Left lung (tissue), 10 donors: ENCODE results near the gene RPRD2. TPM values are rescaled to one million over a fixed set of nuclear protein-coding genes. Genes with fewer than 3 reads are reported as not detected.

Experiments
- ATAC-seq: fragments of 200-7000 bp; cut with Tn5 transposase; one replicate; pipeline ENCODE4 v1.9.1; 2020; ENCODE audit warnings: moderate library complexity
- DNase-seq, 4 donors: peaks; one replicate each; pipeline ENCODE4 v3.0.0-alpha.2; 2013 to 2020
- H3K27ac ChIP-seq, 2 donors: fragments of 200-600 bp; sonication (generic) in 1 of 2; one replicate each; pipeline versions ENCODE4 v1.5.0 to v1.8.0; 2020 to 2021
- H3K27me3 ChIP-seq, 2 donors: fragments of 200-600 bp; sonication (generic) in 1 of 2; one replicate each; pipeline versions ENCODE4 v1.5.0 to v1.8.0; 2020 to 2021
- H3K36me3 ChIP-seq, 2 donors: fragments of 200-600 bp; sonication (generic) in 1 of 2; one replicate each; pipeline versions ENCODE4 v1.5.0 to v1.8.0; 2020 to 2021
- H3K4me1 ChIP-seq, 2 donors: fragments of 200-600 bp; one replicate each; pipeline ENCODE4 v1.8.0; 2021
- H3K4me3 ChIP-seq, 2 donors: fragments of 200-600 bp; sonication (generic) in 1 of 2; one replicate each; pipeline versions ENCODE4 v1.5.0 to v1.8.0; 2020 to 2021; ENCODE audit warnings: mild to moderate bottlenecking in 1 of 2
- H3K9me3 ChIP-seq, 2 donors: fragments of 200-600 bp; sonication (generic) in 1 of 2; one replicate each; pipeline versions ENCODE4 v1.5.0 to v1.8.0; 2020 to 2021
- CTCF ChIP-seq, 2 donors: fragments of 200-600 bp; sonication (generic) in 1 of 2; IDR thresholded peaks; one replicate each; pipeline versions ENCODE4 v1.5.0 to v1.8.0; 2021; ENCODE audit warnings: antibody characterized with exemption in 2 of 2
- intact Hi-C, 2 donors: fragments of 100-400 bp; cut with DNase I; formaldehyde crosslinking; loops; one replicate each; pipeline versions ENCODE4 v1.11.2 to v1.14.2; 2022
- polyA plus RNA-seq, 6 donors: library from polyadenylated mRNA; unstranded; fragments of 120-200 nt; gene quantifications; one replicate each; pipeline ENCODE4 v1.2.1, GENCODE V29; 2013; ENCODE audit not compliant: insufficient read length in 6 of 6
- total RNA-seq, 2 donors: library from RNA; stranded (reverse); fragmentation: NEBNext Ultra II Directional; extraction: Animal tissue kit (Norgen Biotek cat#: 25700); gene quantifications; one replicate each; pipeline ENCODE4 v1.2.1, GENCODE V29; 2021
- donor health status: DM: no; HTN: yes; CAD: no.
- donor health status: DM: no; HTN: no; CAD: no.

RPRD2 gene
- total and polyA plus RNA-seq, 8 donors, result 26.2 to 43.8 (median 42.3) TPM

GRCh38 chr1:150383631-150384324, 19.8 kb downstream of the RPRD2 start:
- Histone ChIP-seq H3K36me3 (no peaks in the 10 kb centered on the region), H3K27ac (no peak overlapping the region), H3K9me3 (no peaks in the 10 kb centered on the region), H3K4me1 (peaks cover 6 to 15% of the 10 kb centered on the region in 2 donors), H3K4me3 (no peak overlapping the region), H3K27me3 (no peaks in the 10 kb centered on the region)
- intact Hi-C loops, result no loop called here
- ATAC-seq, result no peak
- TF ChIP-seq CTCF (IDR thresholded peaks at IDR 0.05), result no peak
- no peak for DNase-seq

GRCh38 chr1:150385537-150386445, 21.8 kb downstream of the RPRD2 start:
- Histone ChIP-seq H3K27ac (no peak overlapping the region), H3K9me3 (no peaks in the 10 kb centered on the region), H3K36me3 (no peaks in the 10 kb centered on the region), H3K27me3 (no peaks in the 10 kb centered on the region), H3K4me3 (no peak overlapping the region), H3K4me1 (peaks cover 6 to 23% of the 10 kb centered on the region in 2 donors)
- no peak for TF ChIP-seq CTCF (IDR thresholded peaks at IDR 0.05)
- DNase-seq (no peak), ATAC-seq (no peak)
- intact Hi-C loops, result no loop called here

GRCh38 chr1:150386592-150386991, 22.6 kb downstream of the RPRD2 start:
- ATAC-seq, result no peak
- no peaks in the 10 kb centered on the region for H3K36me3 ChIP-seq
- no peaks in the 10 kb centered on the region for H3K9me3 ChIP-seq
- H3K4me3 ChIP-seq, result no peak overlapping the region
- H3K4me1 ChIP-seq, result peaks cover 6 to 26% of the 10 kb centered on the region in 2 donors
- TF ChIP-seq CTCF (IDR thresholded peaks at IDR 0.05), result no peak
- intact Hi-C loops, result no loop called here
- H3K27ac ChIP-seq, result no peak overlapping the region
- no peaks in the 10 kb centered on the region for H3K27me3 ChIP-seq
- no peak for DNase-seq

- no peaks in the 10 kb centered on the region for H3K27me3 ChIP-seq
- no peaks in the 10 kb centered on the region for H3K9me3 ChIP-seq
- H3K36me3 ChIP-seq, result no peaks in the 10 kb centered on the region
- no peak for TF ChIP-seq CTCF (IDR thresholded peaks at IDR 0.05)
- intact Hi-C loops, result no loop called here
- no peak overlapping the region for H3K27ac ChIP-seq
- ATAC-seq (peak; percentile 58), DNase-seq (no peak)
- H3K4me1 ChIP-seq, result peaks cover 6 to 26% of the 10 kb centered on the region in 2 donors
- no peak overlapping the region for H3K4me3 ChIP-seq
Measured at GRCh38 chr1:150387200-150387599, 23.3 kb downstream of the RPRD2 start.

GRCh38 chr1:150388241-150388640, 24.3 kb downstream of the RPRD2 start:
- DNase-seq (no peak), ATAC-seq (no peak)
- no peaks in the 10 kb centered on the region for H3K27me3 ChIP-seq
- H3K9me3 ChIP-seq, result no peaks in the 10 kb centered on the region
- no peak overlapping the region for H3K4me3 ChIP-seq
- intact Hi-C loops, result no loop called here
- peaks cover 6 to 26% of the 10 kb centered on the region in 2 donors for H3K4me1 ChIP-seq
- TF ChIP-seq CTCF (IDR thresholded peaks at IDR 0.05), result no peak
- no peak overlapping the region for H3K27ac ChIP-seq
- H3K36me3 ChIP-seq, result no peaks in the 10 kb centered on the region
